ENCODE results near the gene LRRC4B.
"Not testable (repeated sequence)": the region's sequence is repeated elsewhere in the genome, so short reads cannot be mapped to it uniquely, and the experiment has no call there.

Gene LRRC4B, protein sequence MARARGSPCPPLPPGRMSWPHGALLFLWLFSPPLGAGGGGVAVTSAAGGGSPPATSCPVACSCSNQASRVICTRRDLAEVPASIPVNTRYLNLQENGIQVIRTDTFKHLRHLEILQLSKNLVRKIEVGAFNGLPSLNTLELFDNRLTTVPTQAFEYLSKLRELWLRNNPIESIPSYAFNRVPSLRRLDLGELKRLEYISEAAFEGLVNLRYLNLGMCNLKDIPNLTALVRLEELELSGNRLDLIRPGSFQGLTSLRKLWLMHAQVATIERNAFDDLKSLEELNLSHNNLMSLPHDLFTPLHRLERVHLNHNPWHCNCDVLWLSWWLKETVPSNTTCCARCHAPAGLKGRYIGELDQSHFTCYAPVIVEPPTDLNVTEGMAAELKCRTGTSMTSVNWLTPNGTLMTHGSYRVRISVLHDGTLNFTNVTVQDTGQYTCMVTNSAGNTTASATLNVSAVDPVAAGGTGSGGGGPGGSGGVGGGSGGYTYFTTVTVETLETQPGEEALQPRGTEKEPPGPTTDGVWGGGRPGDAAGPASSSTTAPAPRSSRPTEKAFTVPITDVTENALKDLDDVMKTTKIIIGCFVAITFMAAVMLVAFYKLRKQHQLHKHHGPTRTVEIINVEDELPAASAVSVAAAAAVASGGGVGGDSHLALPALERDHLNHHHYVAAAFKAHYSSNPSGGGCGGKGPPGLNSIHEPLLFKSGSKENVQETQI

DNA sequence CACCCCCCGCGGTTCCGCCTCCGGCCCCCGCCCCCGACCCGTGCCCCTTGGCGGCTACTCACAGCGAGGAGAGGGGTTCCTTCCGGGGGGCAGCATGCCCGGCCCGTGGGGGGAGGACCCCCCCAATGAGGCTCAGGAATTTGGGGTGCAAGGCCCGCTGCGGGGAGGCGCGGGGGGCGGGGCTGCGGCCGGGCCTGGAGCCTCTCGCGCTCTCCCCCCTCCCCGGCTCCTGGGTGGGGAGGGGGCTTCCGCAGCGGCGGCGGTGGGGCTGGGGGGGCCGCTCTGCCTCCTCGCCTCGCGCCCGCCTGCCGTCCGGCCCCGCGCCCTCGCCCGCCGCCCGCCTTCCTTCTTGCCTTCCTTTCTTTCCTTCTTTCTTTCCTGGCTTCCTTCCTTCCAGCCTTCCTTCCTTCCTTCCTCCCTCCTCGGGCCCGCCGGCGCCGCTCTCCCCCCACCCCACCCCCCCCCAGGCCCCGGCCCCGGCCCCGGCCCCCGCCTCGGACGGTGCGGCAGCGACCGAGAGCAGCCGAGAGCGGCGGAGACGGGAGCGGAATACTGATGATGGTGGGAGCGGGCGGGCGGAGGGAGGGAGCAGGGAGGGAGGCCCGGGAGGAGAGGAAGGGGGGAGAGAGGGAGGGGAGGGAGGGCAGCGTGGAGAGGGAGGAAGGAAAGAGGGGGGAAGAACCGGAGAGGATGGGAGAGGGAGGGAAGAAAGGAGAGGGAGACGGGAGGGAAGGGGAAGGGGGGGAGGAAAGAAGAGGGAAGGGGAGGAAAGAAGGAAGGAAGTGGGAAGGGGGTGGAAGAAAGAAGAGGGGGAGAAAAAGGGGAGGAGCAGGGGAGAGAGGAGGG, at the start of gene LRRC4B:
Gene LRRC4B (minus strand): TSS at position 554 of the 846 bp plus-strand sequence. CDS start 19,597 bp downstream, outside the sequence.
- DNase-seq (ENCODE audit: low read depth in 2 of 2), result no peak

DNA sequence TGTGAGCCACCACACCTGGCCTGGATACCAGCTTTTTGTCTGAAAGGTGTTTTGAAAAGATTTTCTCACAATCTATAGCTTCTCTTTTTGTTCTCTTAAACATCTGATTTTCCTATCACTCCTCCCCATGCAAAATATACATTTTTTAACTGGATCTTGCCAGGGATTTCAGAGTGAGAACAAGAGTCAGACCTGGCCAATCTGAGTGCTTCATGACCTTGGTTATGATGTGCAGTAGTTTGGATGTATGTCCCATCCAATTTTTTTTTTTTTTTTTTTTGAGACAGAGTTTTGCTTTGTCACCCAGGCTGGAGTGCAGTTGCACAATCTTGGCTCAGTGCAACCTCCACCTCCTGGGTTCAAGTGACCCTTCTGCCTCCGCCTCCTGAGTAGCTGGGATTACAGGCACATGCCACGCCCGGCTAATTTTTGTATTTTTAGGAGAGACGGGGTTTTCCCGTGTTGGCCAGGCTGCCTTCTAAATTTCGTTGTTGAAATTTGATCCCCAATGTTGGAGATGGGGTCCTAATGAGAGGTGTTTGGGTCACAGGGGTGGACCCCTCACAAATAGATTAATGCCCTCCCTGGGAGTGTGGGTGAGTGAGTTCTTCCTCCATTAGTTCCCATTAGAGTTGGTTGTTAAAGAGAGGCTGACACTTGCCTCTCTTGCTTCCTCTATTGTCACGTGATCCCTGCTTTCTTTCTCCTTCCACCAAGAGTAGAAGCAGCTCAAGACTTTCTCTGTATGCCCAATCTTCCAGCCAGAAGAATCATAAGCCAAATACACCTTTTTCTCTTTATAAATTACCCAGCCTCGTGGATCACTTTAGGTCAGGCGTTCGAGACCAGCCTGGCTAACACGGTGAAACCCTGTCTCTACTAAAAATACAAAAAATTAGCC, 44.5 kb upstream of the LRRC4B start:
- not testable (repeated sequence) for DNase-seq (ENCODE audit: low read depth in 2 of 2)

DNA sequence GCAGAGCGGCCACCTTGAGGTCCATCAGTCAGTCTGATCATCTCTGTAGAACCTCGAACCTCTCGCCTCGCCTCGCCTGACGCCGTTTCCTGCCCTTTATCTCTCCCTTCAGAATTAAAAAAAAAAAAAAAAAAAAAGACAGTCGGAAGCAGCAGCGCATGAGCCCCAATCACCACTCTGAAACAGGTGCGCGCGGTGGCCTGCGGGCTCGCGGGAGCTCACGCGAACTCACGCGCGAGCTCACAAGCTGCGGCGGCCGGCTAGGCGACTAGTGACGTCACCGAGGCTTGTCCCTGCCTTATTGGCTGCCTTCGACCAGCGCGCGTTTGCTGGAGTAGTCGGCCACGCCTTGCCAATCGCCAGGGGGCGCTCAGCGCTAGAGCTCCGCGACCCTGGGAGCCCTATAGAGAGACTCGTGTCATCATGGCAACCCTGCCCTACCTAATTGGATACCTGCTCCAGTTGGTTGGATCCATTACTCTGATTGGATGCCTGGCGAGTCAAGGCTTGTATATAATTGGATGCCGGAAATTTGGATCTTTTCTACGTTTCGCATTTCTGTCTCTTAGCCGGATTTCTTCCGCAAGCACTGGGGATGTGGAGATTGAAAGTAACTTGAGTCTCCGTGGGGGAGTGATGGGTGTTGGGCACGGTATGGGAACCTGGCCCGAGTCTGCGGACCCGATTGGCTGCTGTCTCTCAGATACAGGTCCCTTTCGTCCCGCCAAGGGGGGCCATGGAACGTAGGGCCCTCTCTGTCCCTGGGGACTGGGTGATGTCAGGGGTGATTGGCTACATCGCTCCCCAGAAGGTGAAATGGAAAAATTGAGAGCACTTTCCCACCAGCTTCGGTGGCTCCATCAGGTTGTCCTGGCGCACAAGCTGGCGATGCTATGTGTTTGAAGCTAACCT, 39.9 kb upstream of the LRRC4B start:
- peak; percentile 81 to 89 for DNase-seq (ENCODE audit: low read depth in 2 of 2)

DNA sequence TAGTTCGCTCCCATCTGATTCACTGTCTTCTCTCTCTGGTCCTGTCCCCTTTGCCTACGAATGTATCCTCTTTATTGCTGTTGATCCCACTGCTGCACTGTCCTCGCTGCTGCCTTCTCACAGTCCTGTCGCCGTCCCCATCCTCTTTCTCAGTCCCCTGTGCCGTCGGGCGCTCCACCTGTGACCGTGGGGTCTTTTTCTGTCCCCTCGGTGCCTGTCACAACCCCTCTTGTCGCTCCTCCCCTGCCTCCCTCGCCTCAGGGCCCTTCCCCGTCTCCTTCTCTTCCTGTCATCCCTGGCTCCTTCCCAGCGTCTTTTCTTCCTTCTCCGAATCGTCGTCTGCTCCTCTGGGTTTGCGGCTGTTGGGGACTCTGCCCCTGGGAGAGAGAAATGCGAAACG, 39.2 kb upstream of the LRRC4B start:
- no peak for DNase-seq (ENCODE audit: low read depth in 2 of 2)

DNA sequence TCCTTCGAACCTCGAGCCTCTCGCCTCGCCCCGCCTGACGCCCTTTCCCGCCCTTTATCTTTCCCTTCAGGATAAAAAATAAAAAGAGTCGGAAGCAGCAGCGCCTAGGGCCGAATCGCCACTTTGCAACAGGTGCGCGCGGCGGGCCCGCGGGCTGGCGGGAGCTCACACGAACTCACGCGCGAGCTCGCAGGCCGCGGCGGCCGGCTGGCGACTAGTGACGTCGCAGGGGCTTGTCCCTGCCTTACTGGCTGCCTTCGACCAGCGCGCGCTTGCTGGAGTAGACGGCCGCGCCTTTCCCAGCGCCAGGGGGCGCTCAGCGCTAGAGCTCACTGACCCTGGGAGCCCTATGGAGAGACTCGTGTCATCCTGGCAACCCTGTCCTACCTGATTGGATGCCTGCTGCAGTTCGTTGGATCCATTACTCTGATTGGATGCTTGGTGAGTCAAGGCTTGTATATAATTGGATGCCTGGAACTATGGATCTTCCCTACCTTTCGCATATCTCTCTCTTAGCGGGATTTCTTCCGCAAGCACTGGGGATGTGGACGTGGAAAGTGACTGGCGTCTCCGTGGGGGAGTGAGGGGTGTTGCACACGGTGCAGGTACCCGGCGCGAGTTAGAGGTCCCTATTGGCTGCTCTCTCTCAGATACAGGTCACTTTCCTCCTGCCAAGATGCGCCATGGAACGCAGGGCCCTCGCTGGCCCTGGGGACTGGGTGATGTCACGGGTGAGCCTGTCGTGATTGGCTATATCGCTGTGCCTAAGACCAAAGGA, 38.0 kb upstream of the LRRC4B start:
- DNase-seq (ENCODE audit: low read depth in 2 of 2), result not testable (repeated sequence)

DNA sequence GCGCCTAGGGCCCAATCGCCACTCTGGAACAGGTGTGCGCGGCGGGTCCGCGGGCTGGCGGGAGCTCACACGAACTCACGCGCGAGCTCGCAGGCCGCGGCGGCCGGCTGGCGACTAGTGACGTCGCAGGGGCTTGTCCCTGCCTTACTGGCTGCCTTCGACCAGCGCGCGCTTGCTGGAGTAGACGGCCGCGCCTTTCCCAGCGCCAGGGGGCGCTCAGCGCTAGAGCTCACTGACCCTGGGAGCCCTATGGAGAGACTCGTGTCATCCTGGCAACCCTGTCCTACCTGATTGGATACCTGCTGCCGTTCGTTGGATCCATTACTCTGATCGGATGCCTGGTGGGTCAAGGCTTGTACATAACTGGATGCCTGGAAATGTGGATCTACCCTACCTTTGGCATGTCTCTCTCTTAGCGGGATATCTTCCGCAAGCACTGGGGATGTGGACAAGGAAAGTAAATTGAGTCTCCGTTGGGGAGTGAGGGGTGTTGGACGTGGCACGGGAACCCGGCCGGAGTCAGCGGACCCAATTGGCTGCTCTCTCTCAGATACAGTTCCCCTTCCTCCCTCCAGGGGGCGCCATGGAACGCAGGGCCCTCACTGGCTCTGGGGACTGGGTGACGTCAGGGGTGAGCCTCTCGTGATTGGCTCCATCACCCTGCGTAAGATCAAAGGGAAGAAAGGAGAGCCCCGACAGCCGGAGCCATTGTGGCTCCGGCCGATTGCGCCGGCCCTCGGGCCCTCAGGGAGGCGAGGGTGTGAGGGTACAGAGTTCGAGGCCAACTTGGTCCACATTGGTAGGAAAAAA, 36.2 kb upstream of the LRRC4B start:
- peak in 1 of 2 donors; percentile 14 for DNase-seq (ENCODE audit: low read depth in 2 of 2)

DNA sequence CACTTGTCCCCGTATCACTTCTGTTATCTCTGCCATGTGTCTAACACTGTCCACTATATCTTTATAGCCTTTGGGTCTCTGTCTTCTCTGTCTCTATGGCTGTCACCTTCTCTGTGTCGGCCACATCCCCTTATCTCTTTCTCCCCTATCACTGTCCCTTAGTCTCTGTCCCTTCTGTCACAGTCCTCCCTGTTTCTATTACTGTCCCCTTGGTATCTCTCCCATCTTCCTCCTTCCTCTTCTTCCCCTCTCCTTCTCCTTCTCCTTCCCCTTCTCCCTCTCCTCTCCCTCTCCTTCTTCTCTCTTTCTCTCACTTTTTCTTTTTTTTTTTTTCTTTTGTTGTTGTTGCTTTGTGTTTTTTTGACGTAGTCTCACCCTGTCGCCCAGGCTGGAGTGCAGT, 34.7 kb upstream of the LRRC4B start:
- DNase-seq (ENCODE audit: low read depth in 2 of 2), result no peak

DNA sequence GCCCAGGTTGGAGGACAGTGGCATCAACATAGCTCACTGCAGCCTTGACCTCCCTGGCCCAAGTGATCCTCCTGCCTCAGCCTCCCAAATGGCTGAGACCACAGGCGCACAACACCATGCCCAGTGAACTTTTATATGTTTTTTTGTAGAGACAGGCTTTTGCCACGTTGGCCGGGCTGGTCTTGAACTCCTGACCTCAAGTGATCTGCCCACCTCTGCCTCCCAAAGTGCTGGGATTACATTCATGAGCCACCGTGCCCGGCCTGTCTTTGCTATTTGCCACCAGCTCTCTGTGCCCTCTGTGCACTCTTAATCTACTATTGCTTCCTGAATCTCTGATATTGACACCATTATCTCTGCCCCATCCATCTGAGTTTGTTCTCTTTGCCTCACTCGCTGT, 34.3 kb upstream of the LRRC4B start:
- DNase-seq (ENCODE audit: low read depth in 2 of 2), result no peak

DNA sequence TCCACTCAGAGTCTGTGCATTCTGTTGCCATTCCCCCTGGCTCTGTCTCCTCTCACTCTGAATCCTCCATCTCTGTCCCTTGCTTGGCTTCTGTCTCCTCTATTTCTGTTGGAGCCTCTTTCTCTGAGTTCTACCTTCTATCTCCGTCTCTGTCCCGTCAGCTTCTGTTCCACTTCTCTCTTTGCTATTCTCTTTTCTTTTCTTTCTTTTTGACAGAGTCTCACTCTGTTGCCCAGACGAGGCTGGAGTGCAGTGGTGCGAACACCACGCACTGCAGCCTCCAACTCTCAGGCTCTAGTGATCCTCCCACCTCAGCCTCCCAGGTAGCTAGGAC, 33.8 kb upstream of the LRRC4B start:
- DNase-seq (ENCODE audit: low read depth in 2 of 2), result no peak

DNA sequence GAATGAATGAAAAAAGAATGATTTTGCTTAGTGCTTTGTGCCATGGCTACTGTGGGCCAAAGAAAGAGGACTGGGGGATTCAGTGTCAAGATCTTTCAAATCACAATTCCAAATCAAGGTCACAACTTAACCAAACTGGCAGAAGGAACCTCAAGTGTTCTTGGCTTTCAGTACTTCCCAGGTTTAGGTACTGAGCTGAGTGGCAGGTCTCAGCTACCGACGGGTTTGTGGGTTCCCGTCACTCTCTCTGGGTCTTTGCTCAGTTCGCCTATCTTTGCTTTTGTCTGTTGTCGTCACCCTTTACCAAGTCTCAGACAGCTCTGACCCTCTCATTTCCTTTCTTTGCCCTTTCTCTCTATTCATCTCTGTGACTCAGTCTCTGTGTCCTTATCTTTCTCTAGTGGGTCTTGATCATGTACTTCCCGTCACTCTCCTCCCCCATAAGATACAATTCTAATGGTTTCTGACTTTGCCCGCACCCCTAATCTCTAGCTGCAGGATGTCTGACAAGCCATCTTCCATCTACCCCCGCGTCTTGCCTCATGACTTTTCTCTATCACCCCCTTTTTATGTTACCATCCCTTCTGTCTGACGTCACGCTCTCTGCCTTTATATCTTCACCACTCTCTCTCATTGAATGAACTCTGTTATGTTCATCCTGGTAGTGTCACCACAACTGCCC, 33.3 kb upstream of the LRRC4B start:
- no peak for DNase-seq (ENCODE audit: low read depth in 2 of 2)

DNA sequence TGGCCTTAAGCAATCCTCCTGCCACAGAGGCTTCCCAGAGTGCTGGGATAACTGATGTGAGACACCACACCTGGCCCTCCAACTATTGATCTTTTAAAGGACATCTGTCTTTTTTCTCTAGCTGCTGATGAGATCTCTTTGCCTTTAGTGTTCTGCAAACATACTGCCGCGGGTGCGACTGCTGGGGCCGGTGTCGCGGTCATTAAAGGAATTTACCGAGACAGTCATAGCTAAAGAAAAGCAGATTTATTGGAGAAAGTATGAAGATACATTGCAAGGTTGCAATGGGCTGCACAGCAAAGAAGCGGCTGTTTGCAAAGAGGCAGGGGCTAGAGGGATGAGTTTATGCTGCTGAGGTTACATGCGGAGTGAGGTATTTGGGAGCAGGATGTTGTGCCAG, 31.2 kb upstream of the LRRC4B start:
- DNase-seq (ENCODE audit: low read depth in 2 of 2), result no peak

DNA sequence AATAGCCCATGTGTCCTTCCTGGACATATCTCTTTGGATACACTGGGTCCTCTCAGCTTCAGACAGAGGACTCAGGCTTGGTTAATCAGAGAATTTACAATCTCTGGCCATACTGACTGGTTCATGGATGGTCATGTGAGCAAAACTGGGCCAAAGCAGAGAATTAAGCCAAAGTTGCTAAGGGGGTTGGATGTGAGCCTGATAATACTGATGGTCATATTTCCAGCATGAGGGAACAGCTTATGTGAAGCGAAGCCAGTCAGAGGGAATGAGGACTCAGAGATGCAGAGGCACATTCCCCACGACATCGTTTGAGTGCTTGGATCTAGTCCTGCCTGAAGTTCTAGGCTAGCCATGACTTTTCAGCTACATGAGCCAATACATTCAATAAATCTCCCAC, 22.0 kb upstream of the LRRC4B start:
- no peak for DNase-seq (ENCODE audit: low read depth in 2 of 2)

DNA sequence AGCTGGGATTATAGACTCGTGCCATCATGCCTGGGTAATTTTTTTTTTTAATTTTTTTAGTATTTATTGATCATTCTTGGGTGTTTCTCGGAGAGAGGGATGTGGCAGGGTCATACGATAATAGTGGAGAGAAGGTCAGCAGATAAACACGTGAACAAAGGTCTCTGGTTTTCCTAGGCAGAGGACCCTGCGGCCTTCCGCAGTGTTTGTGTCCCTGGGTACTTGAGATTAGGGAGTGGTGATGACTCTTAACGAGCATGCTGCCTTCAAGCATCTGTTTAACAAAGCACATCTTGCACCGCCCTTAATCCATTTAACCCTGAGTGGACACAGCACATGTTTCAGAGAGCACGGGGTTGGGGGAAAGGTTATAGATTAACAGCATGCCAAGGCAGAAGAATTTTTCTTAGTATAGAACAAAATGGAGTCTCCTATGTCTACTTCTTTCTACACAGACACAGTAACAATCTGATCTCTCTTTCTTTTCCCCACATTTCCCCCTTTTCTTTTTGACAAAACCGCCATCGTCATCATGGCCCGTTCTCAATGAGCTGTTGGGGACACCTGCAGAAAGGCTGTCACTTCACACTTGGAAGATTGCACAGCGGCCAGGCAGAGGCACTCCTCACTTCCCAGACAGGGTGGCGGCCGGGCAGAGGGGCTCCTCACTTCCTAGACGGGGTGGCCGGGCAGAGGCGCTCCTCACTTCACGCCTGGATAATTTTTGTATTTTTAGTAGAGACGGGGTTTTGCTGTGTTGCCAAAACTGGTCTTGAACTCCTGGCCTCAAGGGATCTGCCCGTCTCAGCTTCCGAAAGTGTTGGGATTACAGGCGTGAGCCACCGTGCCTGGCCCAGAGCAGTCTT, 13.8 kb upstream of the LRRC4B start:
- DNase-seq (ENCODE audit: low read depth in 2 of 2), result not testable (repeated sequence)

DNA sequence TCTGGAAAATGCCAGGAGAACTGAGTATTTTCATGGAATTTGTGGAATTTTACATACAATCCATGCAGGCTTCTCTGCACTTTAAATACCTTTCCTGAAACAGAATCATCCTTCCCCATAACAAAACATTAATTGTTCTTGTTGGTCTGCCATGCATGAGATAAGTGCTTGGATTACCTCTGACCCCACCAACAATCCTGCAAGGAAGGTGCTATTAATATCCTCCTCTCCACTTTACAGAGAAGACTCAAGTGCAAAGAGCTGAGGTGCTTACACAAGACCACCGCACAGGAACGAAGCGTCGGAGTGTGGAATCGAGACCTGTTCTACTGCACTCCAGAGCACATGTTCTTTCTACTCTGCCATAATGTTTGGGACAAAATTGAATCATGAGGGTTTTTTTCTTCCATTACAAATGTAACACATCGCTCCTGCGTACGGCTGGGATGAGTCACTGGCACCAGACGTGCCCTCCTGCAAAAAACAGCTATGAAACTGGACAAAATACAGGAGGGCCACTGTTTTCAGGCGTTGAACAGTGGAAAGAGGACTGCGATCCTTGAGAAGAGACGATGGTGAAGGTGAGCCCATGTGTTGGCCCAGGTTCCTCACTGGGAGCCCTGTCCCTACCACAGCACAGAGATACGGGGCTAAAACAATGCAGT, 12.9 kb upstream of the LRRC4B start:
- DNase-seq (ENCODE audit: low read depth in 2 of 2), result no peak

DNA sequence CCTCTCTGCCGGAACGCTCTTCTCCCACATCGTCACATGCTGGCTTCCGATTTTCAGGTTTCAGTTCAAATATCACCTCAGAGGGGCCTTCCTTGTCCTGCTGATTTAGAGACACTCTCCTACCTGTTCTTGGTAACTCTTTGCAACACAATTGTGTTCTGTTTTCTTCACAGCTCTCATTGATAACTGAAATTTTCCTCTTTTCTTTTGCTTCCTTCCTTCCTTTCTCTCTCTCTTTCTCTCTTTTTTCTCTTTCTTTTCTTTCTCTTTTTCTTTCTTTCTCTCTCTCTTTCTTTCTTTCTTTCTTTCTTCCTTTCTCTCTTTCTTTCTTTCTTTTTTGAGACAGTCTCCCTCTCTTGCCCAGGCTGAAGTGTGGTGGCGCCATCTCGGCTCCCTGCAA, 12.0 kb upstream of the LRRC4B start:
- DNase-seq (ENCODE audit: low read depth in 2 of 2), result no peak

DNA sequence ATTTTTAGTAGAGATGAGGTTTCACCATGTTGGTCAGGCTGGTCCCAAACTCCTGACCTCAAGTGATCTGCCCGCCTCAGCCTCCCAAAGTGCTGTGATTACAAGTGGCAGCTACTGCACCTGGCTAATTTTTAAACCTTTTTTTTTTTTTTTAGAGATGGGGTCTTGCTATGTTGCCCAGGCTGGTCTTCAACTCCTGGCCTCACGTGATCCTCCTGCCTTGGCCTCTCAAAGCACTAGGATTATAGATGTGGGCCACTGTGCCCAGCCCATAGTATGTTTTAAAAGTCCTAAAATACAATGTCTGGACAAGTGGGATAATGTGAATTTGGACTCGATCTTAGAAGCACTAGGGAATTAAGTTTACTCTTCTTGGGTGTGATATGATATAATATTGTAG, 8.5 kb upstream of the LRRC4B start:
- not testable (repeated sequence) for DNase-seq (ENCODE audit: low read depth in 2 of 2)

Data from stimulated activated CD4-positive, alpha-beta T cell treated with anti-CD3 and anti-CD28 coated beads, Interleukin-15, amount 100 ng/mL, for 48 hours (primary cell).